GM18505 (cell line): ENCODE measurements around the gene MPDU1.

Source experiments
- ATAC-seq: cut with Tn5 transposase; IDR thresholded peaks from one replicate; pipeline ENCODE4 v1.9.1; 2021; ENCODE audit not compliant: unreplicated experiment
- POLR2A ChIP-seq: IDR thresholded peaks from 4 replicates; pipeline ENCODE4 v1.6.1; 2011; ENCODE audit warnings: borderline replicate concordance; ENCODE audit not compliant: insufficient read depth, insufficient read length; ENCODE audit errors: extremely low read depth

Gene MPDU1

GRCh38 chr17:7626956-7627249, 43.3 kb downstream of the MPDU1 start:
- ATAC-seq, result no peak
- TF ChIP-seq POLR2A, result no peak

- TF ChIP-seq POLR2A, result peak; percentile 81
- peak; percentile 81 for ATAC-seq
Measured at GRCh38 chr17:7627250-7628121, 43.8 kb downstream of the MPDU1 start, which contains the start of gene SAT2. TSS of gene SAT2 (minus strand) at chr17:7627821. CDS start at chr17:7627635, 186 bp downstream.

- ATAC-seq, result no peak
- TF ChIP-seq POLR2A, result no peak
Measured at GRCh38 chr17:7629939-7630571, 46.4 kb downstream of the MPDU1 start, which contains the start of gene SHBG. TSS of gene SHBG (plus strand) at chr17:7630135. CDS start at chr17:7630173, 38 bp downstream.

- TF ChIP-seq POLR2A, result no peak
- no peak for ATAC-seq
Measured at GRCh38 chr17:7631398-7632380, 48.0 kb downstream of the MPDU1 start.

- no peak for ATAC-seq
- no peak for TF ChIP-seq POLR2A
Measured at GRCh38 chr17:7632492-7632894, 48.8 kb downstream of the MPDU1 start.

- TF ChIP-seq POLR2A, result no peak
- no peak for ATAC-seq
Measured at GRCh38 chr17:7633093-7633492, 49.4 kb downstream of the MPDU1 start.

- ATAC-seq, result no peak
- TF ChIP-seq POLR2A, result no peak
Measured at GRCh38 chr17:7634384-7634783, 50.7 kb downstream of the MPDU1 start.

GRCh38 chr17:7636163-7636562, 52.5 kb downstream of the MPDU1 start:
- TF ChIP-seq POLR2A, result no peak
- ATAC-seq, result no peak
